GM12874 (cell line): ENCODE results near the gene KCNQ1.

Experiments used
- TF ChIP-seq, protein P1 (sequence below): IDR thresholded peaks from 2 replicates; pipeline ENCODE4 v1.5.1; 2011; ENCODE audit warnings: low read depth, mild to moderate bottlenecking, control low read depth, low read length, moderate library complexity; ENCODE audit not compliant: insufficient read depth

The KCNQ1 gene

DNA sequence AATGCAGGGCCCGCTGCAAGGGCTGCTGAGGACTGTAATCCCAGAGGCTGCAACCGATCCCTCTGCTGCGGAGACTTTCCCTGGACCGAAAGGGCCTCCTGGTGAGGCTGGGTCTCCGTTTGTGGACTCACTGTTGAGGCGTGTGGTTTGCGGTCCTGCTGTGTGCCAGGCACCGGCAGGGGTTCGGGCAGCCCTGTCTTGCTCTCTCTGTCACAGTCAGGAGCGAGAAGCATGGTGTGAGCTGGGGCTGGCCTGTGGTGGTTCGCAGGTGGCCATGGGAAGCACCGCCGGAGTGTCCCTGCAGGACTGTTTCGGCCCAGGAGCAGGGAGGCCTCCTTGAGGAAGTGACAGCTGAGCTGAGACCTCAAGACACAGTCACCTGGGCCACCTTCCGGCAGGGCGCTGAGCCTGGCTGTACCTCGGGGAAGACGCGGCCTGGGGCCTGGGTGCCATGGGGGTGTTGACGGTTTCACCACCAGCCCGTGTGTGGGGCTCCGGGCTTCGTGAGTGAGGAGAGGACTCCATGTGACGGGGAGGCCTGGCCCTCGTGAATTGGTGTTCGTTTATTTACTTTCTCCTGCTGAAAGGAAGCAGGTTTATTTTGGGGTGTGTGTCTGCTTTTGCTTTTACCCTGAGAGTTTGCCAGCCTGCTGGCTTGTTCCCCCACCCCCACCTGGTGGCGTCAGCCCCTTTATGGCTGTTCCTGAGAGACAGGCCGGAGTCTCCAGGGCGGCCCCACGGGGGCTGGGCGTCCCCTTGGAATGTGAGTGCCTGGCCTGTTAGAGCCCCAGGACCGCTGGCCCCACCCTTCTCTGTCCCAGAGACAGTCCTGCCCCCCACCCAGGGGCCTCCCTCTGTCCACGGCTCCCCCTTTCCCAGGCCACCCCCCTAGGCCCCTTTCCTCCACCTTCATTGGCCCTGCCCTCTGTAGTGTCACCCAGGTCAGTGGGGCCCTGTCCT is 132.5 kb downstream of the KCNQ1 start:
- TF ChIP-seq, protein P1, sequence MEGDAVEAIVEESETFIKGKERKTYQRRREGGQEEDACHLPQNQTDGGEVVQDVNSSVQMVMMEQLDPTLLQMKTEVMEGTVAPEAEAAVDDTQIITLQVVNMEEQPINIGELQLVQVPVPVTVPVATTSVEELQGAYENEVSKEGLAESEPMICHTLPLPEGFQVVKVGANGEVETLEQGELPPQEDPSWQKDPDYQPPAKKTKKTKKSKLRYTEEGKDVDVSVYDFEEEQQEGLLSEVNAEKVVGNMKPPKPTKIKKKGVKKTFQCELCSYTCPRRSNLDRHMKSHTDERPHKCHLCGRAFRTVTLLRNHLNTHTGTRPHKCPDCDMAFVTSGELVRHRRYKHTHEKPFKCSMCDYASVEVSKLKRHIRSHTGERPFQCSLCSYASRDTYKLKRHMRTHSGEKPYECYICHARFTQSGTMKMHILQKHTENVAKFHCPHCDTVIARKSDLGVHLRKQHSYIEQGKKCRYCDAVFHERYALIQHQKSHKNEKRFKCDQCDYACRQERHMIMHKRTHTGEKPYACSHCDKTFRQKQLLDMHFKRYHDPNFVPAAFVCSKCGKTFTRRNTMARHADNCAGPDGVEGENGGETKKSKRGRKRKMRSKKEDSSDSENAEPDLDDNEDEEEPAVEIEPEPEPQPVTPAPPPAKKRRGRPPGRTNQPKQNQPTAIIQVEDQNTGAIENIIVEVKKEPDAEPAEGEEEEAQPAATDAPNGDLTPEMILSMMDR = no peak

DNA sequence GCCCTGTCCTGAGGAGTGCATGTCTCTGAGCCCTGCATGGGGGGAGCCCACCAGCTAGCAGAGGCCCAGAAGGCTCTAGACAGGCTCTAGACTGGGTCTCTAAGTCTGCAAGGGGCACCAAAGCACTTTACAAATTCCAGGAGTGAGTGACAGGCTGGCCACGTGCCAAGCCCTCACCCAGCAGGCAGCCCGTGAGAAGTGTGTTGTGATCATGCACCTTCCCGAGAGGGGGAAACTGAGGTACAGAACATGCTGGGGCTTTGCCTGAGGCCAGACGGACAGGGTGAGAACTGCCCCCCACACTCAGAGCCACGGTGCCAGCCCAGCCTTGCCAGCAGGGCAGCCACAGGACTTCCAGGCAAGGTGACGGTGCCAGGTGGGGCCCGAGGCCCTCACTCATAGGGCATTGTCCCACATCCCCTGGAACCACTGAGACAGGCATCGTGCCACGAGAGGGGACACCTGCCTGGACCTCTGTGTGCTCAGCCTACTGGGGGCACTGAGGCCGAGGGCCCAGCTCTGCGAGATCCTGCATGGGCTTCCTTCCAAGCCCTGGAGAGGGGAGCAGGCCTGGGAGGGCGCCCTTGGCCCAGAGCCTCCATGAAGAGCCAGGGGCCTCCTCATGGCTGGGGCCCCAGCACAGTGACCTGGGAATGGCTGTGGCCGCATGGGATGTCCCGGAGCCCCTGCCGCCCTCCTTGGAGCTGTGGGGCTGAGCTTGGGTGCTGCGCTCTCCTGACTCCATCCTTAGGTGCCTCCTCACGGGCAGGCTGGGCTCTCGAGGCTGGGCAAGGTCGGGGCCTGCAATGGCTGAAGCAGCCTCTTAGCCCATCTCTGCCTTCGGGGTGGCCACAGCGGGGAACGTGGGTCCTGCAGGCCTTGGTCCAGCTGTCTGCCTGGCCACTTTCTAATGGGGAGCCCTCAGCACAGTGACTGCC is 133.5 kb downstream of the KCNQ1 start:
- TF ChIP-seq, protein P1 = no peak

DNA sequence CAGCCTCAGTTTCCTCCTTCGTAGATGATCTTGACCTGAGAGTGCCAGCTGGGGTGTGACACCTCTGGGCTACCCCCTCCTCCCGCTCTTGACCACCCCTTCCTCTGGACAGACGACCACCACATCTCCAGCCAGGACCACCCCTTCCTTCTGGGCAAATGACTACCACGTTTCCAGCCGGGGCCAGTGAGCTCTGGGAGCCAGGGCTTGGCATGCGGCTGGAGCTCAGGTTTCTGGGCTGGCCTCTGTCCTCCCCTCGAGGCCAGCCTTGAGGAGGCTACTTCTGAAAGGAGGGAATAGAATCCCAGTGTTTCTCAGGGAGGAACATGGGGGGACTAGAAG is 134.1 kb downstream of the KCNQ1 start:
- TF ChIP-seq, protein P1 = no peak

DNA sequence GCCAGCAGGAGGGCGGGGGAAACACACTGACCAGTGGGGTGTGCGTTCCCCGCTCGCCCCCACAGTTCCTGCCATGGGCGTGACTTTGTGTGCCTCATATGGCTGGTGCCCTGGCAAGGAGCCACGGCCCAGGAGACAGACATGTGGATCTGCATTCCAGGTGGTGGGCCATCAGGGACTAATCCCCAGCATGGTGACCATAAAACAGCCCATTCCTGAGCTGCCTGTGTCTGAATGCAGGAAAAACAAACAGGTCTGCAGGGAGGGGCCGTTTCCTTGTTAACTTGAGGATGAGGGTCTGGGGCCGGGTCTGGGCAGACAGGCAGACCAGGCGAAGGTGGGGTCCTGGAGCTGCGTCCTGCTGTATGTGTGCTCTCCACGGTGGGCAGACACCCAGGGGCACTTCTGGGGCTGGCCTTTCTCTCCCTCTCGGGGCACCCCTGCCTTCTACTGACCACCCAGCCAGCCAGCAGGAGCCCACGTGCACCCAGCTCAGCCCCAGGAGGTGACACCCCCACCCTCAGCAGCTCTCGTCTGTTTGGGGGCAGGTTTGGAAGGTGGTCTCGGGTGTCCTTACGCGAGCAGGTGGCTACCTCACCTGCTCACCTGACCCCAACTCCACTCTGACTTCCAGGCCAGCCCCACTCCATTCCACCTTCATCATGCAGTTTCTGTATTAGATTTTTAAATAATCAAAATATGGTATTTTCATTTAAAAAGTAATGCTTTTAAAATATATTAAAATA is 134.7 kb downstream of the KCNQ1 start:
- TF ChIP-seq, protein P1 = no peak

DNA sequence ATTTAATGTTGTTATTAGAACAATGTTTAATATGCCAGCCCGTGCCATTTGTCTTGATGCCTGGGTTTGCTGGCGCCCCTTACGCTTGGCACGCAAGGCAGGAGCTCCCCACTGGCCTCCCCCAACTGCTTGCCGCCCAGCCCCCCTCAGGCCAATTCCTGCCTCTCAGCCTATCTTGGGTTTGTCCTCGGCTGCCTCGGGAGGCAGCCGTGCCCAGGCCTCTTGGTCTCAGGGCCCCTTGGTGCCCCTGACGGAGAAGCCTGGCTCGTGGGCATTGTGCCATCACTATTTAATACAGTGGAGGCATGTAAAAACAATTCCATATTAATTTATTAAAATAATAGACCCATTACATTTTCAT is 135.2 kb downstream of the KCNQ1 start:
- TF ChIP-seq, protein P1 = no peak

DNA sequence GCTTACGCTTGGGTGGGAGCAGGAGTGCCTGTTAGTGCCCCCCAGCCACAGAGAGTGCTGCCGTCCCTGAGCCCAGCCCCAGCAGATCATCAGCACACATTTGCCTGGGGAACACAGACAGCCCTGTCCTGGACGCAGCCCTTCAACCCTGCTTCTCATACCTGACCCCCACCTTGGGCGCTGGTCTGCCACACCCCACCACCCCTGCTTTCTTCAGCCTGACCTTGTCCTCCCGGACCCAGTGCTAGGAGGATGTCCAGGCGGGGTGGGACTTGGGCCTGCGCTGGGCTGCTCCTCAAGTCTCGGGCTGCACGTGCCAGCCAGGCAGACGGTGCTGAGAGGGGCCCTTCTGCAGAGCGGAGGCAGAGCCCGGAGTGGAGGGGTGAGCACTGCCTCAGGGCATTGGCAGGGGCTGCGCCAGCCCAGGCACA is 135.8 kb downstream of the KCNQ1 start:
- TF ChIP-seq, protein P1 = no peak
